CD1c-positive myeloid dendritic cell (primary cell): ENCODE results near the gene GOT2.
A peak's percentile ranks its signal among the peaks of the same experiment; 100 is the strongest.
"Not testable (repeated sequence)": the region's sequence is repeated elsewhere in the genome, so short reads cannot be mapped to it uniquely, and the experiment has no call there.

Experiments used
- DNase-seq: peaks from one replicate; pipeline ENCODE4 v3.0.0-alpha.2; 2016; ENCODE audit errors: extremely low spot score

The GOT2 gene

GRCh38 chr16:58733671-58734458, at the start of gene GOT2:
Gene GOT2, minus strand, starts transcription at chr16:58734316. Its CDS starts 88 bp downstream, at chr16:58734228.
- peak; percentile 89 for DNase-seq

- not testable (repeated sequence) for DNase-seq
Measured at GRCh38 chr16:58779291-58779690, 45.2 kb upstream of the GOT2 start.

GRCh38 chr16:58773870-58774269, 39.8 kb upstream of the GOT2 start:
- no peak for DNase-seq

GRCh38 chr16:58768145-58768544, 34.0 kb upstream of the GOT2 start:
- DNase-seq = no peak

GRCh38 chr16:58767581-58767980, 33.5 kb upstream of the GOT2 start:
- no peak for DNase-seq

GRCh38 chr16:58756650-58757332, 22.7 kb upstream of the GOT2 start:
- no peak for DNase-seq

GRCh38 chr16:58755989-58756649, 22.0 kb upstream of the GOT2 start:
- DNase-seq = peak; percentile 70

- no peak for DNase-seq
Measured at GRCh38 chr16:58753711-58754134, 19.6 kb upstream of the GOT2 start.

GRCh38 chr16:58744497-58744896, 10.4 kb upstream of the GOT2 start:
- no peak for DNase-seq

GRCh38 chr16:58741976-58742375, 7.9 kb upstream of the GOT2 start:
- DNase-seq = no peak

GRCh38 chr16:58741166-58741565, 7.0 kb upstream of the GOT2 start:
- no peak for DNase-seq

GRCh38 chr16:58738672-58739296, 4.7 kb upstream of the GOT2 start:
- DNase-seq = no peak

- DNase-seq = not testable (repeated sequence)
Measured at GRCh38 chr16:58736341-58736740, 2.2 kb upstream of the GOT2 start.

GRCh38 chr16:58734459-58734787, 307 bp upstream of the GOT2 start:
- no peak for DNase-seq

GRCh38 chr16:58733248-58733670, 857 bp downstream of the GOT2 start:
- no peak for DNase-seq

GRCh38 chr16:58732545-58733247, 1.4 kb downstream of the GOT2 start:
- DNase-seq = no peak

GRCh38 chr16:58730724-58731370, 3.3 kb downstream of the GOT2 start:
- DNase-seq = no peak

- DNase-seq = no peak
Measured at GRCh38 chr16:58727796-58728568, 6.1 kb downstream of the GOT2 start.

GRCh38 chr16:58727028-58727781, 6.9 kb downstream of the GOT2 start:
- no peak for DNase-seq

- DNase-seq = no peak
Measured at GRCh38 chr16:58723109-58723508, 11.0 kb downstream of the GOT2 start.
